Activated CD4-positive, CD25-positive, alpha-beta regulatory T cell (primary cell): ENCODE measurements around the gene SETD2.
"Not testable (repeated sequence)": the region's sequence is repeated elsewhere in the genome, so short reads cannot be mapped to it uniquely, and the experiment has no call there.

Experiments
- DNase-seq, 4 experiments: peaks; one replicate each; lab custom pipeline; 2025; lab: John Stamatoyannopoulos, UW

SETD2 gene

DNA sequence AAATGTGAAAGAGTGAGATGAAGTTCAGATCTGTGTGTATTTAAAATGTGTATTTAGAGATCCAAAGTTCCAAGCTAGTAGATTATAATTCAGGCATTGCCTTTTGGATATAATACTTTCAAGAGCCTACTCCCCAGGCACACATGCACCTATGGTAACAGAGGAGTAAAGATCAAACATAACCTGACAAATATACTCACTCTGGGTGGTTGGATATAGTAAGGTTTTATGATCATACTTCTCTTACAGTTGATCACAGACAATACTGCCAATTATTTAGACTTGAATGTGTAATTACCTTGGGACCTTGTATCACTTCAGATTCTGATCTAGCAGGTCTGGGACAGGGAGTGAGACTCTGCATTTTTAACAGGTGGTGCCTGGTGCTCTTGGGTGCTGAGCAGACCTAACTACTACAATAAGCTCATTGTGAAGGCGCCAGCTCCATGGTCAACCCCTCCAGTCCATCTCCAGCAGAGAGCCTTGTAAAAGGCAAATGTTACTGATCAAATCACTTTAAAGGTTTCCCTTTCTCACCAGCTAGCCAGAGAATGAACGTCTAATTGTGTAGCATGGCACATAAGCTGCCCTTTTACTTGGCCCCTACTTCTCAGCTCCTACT lies 128.9 kb downstream of the SETD2 start:
- no peak for DNase-seq

DNA sequence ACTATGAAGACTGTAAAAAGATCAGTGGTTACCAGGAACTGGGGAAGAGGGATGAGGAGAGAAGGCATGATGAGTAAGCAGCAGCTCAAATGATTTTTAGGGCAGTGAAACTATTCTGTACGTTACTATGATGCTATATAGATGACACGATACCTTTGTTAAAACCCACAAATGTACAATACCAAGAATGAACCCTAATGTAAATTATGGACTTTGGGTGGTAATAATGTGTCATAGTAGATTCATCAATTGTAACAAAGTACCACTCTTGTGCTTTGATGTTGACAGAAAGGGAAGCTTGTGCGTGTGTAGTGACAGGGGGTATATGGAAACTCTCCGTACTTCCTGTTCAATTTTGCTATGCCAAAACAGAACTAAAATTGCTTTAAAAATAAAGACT lies 132.9 kb downstream of the SETD2 start:
- DNase-seq = not testable (repeated sequence)

DNA sequence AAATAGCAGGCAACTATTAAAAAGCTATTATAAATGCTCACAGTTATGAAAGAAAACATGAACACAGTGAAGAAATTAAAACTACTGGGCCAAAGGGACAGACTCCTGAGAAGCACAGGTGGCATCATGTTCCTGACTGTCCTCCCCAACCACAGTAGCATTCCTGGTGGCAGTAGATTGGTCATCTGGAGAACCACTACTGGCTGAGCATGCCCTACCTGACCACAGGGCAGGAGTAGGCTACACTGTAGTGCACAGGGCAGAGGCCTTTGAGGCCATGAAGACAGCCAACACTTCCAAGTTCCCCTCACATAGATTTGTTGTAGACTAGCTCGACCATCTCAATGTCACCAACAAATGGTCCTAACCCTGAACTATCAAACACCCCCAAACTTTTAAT lies 135.2 kb downstream of the SETD2 start:
- DNase-seq = no peak

DNA sequence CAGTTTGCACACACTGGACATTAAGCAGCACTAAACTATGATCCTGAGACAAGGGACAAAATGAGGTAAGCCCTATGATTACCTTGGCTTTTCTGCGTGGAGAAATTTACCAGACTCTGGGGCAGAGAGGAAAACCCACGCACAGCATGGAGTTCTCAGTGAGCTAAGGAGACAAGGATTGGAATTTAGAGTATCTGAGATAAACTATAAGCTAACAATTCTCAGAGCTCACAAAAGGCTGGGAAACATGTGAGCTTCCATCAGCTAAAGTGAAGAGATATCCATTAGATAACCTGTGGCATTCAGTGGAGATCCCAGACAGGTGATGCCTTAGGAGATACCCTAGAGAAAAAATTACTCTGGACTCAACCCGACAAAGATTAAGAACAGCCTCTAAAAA lies 135.8 kb downstream of the SETD2 start:
- no peak for DNase-seq

DNA sequence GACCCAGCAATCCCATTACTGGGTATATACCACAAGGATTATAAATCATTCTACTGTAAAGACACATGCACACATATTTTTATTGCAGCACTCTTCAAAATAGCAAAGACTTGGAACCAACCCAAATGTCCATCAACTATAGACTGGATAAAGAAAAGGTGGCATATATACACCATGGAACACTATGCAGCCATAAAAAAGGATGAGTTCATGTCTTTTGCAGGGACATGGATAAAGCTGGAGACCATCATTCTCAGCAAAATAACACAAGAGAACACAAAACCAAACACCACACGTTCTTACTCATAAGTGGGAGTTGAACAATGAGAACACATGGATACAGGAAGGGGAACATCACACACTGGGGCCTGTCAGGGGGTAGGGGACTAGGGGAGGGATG lies 137.5 kb downstream of the SETD2 start:
- DNase-seq = not testable (repeated sequence)

DNA sequence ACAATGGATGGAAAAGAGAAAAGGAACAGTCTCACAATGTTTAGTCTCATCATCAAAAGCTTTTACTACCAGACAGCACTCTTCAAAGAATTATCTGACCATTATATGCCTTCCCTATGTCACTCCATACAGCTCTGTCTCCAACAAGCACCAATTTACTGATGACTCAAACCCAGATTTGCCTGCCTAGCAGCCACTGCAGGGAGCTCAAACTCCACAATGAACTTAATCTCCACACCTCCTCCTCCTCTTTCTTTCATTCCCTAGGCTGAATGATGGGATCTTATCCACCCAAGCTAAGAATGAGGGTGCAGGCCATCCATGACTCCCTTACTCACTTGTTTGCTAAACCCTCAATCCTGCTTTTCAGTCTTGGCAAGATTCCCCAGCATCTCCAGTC lies 139.0 kb downstream of the SETD2 start:
- DNase-seq = no peak

DNA sequence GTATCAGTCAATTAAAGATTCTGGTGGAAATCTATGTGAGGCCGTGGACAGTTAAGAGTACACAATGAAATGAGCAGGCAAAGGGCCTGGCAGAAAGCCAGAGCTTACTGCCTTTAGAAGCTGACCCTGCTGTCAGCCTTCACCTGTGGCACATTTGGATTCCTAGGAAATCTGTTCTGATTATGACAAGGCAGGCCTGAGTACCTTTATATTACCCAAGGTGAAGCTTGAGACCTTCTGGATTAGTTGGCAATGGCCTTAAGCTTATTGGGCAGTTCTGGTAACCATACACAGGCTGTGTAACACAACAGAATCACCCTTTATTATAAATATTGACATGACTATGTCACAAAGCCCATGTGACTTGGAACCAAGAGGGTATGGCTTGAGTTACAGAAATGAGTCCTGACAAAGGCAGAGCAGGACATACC lies 141.3 kb downstream of the SETD2 start:
- no peak for DNase-seq

DNA sequence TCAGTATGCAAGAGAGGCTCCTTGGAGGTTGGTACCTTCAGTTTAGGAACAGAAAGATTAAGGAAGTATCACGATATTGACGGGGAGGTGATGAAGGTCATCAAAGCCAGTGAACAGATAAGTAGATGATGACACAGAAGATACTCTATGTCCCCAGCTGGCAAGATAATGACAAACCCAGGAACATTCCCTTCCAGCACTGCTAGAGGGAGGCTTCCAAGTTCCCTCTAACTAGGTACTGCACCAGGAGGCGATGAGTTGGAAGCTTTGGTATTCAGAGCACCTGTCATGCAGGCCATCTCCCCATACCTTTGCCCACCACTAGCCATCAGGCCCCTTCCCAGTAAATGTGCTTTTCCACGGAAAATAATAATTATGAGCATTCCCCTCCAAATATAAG lies 143.6 kb downstream of the SETD2 start:
- no peak for DNase-seq

DNA sequence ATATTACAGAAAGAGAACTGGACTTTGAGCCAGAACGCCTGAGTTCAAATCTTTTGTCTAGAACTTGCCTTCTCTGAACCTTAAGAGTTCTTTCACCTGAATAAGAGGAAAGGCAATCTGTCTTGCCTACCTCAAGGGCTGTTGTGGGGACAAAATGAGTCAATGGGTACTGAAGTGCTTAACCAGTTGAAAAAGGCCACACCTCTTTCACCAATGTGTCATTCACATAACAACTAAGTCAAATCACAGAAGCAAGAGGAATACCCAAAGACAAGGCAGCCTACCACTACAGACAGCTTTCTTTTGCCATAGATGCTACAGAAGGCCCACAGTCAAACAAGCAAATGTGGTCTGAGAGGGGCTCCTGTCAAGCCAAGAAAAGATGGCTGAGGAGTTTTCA lies 144.7 kb downstream of the SETD2 start:
- DNase-seq = no peak

DNA sequence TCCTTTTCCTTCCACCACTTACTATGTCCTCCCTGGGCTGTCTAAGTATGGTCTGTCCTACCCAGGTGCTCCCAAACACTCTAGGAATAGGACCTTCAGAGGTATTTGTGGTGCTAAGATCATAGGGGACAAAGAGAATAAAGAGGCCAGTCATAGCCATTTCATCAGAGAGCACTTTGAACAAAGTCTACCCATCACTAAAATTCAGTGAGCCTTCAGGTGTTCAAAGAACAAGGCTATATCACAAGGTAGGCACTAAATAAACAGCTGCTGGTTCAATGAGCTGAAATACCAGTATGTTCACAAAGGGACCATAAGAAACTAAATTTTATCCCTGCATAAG lies 145.7 kb downstream of the SETD2 start:
- DNase-seq = no peak

DNA sequence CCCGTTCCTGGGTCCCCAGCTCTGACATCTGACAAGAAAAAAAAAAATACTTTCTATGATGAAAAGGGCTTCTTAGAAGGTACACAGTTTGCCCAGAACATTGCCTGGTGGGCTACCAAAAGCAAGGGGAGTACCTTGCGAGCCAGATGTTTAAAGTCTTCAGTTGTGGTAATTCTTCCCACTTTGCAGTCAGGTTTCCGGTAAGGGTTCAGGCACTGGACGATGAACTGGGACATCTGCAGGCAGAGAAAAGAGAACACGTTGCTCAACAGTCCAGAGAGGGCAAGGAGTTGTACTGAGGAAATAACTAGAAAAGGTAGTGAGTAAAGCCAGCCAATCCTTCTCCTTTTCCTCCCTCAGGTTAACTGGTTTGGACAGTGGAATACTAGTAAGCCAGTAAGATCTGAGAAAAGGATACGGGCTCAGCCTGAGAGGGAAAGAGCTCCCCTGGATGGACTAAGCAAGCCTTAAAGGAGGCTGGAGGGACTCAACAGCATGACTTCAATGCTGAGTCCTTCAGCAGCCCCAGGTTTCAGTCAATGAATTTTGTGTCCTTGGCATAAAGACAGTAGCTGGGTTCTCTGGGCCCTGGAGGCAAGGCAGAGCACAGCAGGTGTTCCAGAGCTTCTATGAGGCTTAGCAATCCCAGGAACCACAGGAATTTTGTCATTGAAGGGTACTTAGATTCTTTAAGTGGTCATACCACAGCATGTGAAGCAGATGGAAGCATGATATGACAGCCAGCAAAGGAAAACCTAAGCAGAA lies 146.2 kb downstream of the SETD2 start:
- DNase-seq = no peak

DNA sequence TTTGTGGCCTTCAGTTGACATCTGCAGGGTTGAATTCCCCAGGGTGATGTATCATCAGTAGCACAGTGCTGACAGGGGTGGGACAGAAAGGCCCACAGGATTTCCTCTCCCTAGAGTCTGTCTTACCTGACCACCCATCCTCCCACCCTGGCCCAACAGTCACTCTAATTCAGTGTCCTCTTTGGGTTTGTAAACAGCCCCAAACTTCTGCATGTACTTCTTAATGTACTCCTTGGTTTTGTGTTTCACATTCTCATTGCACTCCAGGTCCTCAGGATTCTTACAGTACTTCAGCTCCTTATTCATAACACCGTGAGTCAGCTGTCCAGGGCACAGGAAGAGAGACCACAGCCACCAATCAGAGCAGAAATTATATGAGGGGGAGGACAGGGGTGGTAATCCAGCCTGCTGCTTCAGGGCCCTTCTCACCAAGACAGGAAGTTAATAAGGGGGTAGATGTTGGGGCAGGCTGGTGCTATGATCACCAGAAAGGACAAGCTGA lies 146.9 kb downstream of the SETD2 start:
- no peak for DNase-seq

DNA sequence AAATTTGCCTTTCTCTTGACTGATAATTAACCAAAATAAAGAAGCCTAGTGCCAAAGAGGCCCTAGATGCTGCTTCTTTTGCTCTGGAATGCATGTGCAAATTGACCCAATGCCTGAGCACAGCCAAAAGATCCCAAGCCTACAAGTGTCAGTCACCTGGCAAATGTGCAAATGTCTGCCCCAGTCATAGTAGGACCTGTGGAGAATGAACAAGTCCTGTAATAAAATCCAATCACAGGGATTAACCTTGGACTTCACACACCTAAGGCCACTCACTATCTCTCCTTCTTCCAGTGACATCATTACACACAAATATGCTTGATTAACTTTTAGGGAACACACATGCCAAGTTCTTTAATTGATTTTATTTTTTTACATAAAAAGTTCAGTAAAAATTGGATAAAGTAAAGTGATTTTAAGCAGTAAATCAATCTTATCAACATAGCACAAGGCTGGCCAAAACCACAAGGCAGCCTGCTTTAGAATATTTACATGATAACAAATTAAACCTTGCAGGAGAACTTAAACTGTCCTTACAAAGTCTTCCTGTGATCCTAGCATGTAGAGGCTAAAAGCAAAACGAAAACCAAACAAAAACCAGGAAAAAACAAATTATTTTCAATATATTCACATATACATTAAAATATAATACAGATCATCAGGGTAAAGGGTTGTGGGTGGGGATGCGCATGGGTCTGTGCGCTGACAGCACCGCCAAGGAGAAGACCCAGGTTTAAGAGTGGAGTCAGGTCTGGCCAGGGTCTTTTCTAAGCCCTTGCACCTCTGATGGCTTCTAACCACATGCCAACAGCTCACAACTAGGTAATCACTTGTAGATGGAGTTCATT lies 147.6 kb downstream of the SETD2 start:
- DNase-seq = no peak

DNA sequence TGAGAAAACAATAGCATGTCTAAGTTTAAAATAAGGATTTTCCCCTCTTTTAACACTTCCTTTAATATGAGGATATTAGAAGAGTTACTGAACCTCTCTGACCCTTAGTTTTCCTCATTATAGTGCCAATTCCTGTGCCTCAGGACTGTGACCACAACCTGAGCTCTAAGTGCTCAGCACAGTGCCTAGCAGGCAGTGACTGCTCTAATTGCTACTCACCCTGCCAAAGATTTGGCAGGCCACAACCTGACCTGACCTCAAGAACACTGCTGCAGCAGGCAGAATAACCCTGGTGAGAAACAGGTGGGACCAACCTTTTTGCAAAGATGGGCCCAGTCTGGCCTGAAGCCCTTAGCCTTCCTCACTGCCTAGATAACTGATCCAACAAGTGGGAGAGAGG lies 148.8 kb downstream of the SETD2 start:
- DNase-seq = no peak

DNA sequence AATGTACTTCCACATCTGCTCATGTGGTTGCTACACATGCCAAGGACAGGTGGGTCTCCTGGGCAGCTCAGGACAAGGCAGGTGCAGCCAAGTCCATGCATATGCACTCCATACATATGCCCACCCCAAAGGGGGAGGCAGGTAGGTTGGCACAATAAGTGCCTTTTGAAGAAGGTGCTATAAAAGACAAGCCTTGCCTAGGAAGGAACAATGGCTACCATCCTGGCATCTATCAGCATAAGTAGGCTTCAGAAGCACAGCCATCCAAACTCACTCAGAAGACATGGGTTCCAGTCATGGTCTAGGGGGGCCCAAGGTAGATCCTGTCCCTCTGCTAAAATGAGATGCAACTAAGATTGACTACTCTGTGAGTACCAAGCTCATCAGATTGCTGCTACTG lies 149.9 kb downstream of the SETD2 start:
- DNase-seq = no peak

DNA sequence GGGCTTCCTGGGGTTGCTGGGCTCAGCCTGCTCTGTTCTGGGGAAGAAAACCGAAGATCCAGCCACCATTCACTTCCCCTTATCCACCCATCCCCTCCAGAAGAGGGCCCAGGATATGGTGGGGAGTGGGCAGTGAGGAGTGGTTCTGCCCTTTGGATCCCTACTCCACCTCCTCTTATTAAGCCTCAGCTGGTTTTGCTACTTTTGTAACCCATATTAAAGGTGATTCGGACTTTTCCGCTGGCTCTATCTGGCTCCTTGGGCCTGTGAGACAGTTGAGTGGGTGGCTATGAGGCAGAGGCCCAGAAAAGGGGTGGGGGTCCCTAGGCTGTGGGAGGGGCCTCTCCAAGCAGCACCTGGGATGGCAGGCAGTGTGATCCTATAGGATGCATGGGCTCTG lies 150.7 kb downstream of the SETD2 start:
- DNase-seq = no peak

DNA sequence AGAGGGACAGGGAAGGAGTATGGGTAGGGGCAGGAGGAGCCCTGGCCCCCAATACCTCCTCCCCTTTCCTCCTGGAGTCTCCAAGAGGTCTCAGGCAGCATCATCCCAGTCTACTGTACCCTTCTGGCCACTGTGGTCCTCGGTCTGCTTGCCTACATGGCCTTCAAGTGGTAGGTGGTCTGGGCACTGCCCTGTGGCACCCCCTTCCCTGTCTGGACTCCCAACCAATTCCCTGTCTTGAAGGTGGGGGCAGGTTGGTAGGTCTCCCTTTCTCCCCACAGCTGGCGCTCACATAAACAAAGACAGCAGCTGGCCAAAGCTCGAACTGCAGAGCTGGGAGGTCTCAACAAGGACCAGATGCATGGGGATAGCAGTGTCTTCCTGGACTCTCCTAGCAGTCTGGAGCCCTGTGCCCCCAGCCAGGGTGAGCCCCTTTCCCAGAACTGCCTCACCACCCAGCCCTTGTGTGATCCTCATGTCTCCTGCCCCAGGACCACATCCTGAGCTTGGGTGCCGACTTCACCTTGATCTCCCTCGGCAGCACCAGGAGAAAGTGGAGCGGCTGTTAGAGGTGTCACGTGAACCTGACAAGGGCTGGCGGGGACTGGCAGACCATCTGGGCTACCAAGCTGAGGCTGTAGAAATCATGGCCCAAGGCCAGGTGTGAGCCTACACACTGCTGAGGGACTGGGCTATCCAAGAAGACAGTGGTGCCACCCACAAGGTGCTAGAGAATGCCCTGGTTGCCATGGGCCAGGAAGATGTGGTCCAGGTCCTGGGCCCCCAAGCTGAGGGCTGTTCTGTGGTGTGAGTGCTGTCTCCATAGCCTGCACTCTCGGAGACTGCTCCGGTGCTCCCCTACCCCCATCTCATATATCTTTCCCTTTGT lies 151.3 kb downstream of the SETD2 start:
- DNase-seq = no peak

DNA sequence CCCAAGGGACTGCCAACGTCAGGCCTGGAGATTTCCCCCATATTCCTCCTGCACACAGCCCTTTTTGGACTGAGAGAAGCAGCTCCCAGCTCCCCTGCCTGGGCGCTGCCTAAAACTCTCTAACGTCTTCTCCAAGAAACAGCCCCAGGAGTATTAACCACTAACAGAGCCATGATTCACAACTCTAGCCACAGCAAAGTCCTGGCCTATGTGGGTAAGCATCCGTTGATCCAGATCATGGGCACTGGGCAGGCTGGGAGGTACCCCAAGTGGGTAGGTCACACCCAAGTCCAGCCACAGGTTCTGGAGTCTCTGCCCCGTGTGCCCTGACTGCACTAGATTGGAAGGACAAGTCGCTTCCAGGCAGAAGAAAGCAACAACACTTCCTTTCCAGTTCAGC lies 152.5 kb downstream of the SETD2 start:
- DNase-seq = no peak

DNA sequence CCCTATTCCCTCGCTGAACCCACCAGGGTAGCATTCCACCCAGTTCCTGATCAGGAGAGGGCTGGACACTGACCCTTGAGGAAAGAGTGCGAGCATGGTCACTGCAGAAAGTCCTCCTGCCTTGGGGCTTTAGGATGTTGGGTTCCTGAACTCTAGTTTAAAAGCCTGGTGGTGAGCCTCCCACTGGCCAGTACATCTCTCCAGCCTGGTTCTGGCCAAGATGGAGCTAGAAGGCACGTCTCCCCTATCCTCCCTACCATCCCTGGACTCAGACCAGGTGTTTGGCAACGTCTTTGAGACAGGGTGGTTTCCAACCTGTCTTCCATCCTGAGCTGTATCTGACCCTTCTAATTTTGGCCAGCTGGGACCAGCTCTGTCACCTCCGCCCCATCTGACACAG lies 153.0 kb downstream of the SETD2 start:
- no peak for DNase-seq

DNA sequence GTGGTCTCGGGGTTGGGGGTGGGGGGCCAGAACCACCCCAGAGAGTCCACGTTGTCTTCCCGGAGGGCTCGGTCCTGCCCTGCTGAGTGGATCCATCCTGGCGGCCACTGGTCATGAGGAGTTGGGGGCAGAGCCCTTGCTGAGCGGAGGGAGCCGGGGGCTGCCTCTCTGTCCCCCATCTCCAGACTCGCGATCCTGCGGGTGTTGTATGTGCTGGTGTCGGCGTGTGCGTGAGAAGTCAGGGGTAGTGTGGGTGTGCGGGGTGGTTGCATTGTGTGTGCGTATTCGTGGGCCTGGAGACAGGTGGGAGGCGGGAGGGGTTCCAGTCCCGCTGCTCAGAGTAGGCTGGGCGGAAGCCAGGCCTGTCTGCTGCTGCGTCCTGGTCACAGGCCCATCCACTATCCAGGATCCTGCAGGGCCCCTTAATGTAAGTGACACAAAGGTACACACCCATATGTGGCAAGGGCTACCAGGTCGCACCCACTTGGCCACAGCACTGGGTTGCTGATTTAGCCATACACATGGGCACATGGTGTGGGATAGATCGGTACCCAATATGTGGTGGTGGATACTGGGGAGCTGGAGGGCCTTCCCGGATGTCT lies 153.7 kb downstream of the SETD2 start:
- DNase-seq = no peak
